HCEC 1CT (cell line): ENCODE data around the gene SOX15.

Source experiments
- DNase-seq: peaks from one replicate; pipeline ENCODE4 v3.0.0-alpha.2; 2017

The SOX15 gene

GRCh38 chr17:7576432-7576937, 13.4 kb downstream of the SOX15 start:
- DNase-seq, result no peak

DNA sequence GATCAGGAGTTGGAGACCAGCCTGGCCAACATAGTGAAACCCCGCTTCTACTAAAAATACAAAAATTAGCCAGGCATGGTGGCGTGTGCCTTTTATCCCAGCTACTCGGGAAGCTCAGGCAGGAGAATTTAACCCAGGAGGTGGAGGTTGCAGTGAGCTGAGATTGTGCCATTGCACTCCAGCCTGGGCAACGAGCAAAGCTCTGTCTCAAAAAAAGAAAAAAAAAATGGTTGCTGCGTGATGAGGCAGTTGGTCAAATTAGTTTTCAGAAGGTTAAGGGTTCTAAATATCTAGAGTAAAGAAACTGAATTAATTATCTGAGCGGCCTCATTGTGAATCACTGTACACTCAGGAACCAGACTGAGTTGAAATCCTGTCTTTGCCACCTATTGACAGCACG, 13.9 kb downstream of the SOX15 start:
- DNase-seq, result no peak

DNA sequence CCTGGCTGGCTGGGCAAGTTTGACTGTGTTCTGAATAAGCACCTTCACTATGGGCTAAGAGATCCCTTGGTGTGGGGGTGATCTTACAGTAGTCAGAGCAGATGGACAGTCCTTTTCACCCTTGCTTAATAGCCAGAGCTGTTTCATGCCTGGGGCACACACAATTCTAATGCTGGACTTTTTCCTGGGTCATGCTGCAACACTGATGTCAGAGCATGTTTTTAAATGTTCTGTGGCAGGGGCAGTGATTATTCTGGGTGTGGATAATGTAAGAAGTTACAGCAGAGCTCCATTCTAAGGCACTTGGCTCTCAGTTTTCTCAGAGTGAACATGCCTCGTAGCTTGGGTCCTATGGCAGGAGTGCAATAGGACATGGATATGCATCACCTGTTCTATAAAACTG, 14.4 kb downstream of the SOX15 start:
- DNase-seq, result no peak

DNA sequence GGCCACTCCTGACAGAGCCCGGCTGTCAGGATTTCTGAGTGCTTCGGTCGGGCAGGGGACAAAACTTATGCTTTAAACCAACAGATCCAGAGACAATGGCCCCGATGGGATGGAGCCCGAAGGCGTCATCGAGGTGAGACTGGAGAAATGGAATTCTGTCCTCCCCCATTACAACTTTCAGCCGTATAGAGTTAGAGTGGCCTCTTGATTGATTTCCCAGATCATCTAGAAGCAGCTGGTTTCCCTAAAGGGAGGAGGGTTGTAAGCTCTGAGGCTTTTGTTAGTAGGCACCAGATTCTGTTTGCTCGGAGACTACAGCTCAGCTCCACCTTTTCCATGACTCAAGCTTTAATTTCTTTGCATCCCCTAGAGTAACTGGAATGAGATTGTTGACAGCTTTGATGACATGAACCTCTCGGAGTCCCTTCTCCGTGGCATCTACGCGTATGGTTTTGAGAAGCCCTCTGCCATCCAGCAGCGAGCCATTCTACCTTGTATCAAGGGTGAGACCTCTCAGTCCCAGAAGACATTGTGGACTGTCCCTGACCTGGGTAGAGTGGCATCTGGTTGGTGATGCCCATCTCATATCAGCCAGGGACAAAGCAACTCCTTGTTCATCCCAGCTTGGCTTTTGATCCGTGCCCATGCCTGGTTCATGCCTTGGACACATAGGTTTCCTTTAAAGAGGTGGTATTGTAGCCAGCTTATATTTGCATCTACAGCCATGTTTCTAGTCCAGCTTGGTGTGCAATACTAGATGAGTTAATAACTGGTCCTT, 15.5 kb downstream of the SOX15 start:
- DNase-seq, result no peak

GRCh38 chr17:7573324-7574080, 16.4 kb downstream of the SOX15 start:
- DNase-seq, result peak; percentile 80

- DNase-seq, result peak; percentile 97
These were observed 17.1 kb downstream of the SOX15 start for GRCh38 chr17:7572588-7573323.

- no peak for DNase-seq
These were observed 17.6 kb downstream of the SOX15 start for GRCh38 chr17:7572338-7572587.

DNA sequence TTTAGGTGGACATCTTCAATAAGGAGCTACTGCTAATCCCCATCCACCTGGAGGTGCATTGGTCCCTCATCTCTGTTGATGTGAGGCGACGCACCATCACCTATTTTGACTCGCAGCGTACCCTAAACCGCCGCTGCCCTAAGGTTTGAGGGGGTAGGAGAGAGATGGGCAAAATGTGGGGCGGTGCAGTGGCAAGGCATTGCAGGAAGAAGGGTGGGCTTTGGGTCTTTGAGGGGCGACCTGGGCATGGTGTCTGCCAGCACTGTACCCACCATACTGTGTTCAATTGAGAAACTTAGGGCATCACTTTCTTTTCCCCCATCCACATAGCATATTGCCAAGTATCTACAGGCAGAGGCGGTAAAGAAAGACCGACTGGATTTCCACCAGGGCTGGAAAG, 19.5 kb downstream of the SOX15 start:
- DNase-seq, result no peak

- no peak for DNase-seq
These were observed 20.3 kb downstream of the SOX15 start for GRCh38 chr17:7569571-7569970.

- DNase-seq, result no peak
These were observed 26.6 kb downstream of the SOX15 start for GRCh38 chr17:7563115-7563869.

DNA sequence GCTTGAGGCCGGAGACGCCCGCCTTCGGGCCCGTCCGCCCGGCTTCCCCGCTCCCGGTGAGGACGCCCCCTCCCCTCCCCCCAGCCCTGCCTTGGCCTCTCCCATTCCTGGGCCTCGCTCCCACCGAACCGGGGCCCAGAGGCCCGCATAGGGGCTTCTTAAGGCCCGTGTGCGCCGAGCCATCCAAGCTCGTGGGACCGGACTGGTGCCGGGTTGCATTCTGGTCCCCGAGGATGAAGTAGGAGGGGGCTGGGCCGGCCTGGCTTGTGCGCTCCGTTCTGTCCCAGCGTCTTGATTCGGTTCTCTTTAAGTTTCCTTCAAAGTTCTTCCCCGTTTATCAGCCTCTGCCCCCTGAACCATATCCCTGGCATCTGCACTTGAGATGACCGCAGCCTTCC, 27.7 kb downstream of the SOX15 start:
- no peak for DNase-seq

DNA sequence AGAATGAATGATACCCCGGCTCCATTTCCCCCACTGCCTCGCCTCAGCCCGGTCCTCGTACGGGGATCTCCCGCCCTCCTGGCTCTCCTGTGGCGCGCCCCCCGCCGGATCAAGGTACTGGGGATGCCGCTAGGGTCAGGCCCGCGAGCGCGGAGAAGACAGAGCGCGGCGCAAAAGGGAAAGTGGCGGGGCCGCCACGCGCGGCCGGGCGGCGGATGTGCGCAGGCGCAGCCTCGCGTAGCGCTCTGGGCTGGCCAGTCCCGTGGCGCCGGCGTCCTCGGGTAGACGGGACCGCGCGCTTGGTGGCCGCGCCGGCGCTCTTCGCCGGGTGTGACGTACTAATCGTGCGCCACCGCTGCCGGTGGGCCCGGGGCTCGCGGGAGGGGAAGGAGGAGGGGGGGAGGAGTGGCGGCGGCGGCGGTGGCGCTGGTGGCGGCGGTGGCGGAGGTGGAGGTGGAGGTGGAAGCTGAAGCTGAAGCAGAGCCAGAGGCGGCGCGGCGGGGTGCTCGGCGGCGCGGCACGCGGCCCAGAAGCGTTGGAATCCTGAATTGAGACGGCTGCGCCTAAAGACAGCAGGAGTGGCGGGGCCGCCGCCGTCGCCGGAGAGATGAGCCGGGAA, 28.2 kb downstream of the SOX15 start, which contains the start of gene SENP3:
SENP3 (plus strand) TSS at position 331 of the 619 bp plus-strand sequence. CDS start 1,158 bp downstream, outside the sequence.
- peak; percentile 81 for DNase-seq

DNA sequence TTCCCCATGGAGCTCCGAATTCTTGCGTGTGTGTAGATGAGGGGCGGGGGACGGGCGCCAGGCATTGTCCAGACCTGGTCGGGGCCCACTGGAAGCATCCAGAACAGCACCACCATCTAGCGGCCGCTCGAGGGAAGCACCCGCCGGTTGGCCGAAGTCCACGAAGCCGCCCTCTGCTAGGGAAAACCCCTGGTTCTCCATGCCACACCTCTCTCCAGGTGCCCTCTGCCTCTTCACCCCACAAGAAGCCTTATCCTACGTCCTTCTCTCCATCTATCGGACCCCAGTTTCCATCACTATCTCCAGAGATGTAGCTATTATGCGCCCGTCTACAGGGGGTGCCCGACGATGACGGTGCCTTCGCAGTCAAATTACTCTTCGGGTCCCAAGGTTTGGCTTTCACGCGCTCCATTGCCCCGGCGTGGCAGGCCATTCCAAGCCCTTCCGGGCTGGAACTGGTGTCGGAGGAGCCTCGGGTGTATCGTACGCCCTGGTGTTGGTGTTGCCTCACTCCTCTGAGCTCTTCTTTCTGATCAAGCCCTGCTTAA, 28.8 kb downstream of the SOX15 start:
- DNase-seq, result peak; percentile 74

DNA sequence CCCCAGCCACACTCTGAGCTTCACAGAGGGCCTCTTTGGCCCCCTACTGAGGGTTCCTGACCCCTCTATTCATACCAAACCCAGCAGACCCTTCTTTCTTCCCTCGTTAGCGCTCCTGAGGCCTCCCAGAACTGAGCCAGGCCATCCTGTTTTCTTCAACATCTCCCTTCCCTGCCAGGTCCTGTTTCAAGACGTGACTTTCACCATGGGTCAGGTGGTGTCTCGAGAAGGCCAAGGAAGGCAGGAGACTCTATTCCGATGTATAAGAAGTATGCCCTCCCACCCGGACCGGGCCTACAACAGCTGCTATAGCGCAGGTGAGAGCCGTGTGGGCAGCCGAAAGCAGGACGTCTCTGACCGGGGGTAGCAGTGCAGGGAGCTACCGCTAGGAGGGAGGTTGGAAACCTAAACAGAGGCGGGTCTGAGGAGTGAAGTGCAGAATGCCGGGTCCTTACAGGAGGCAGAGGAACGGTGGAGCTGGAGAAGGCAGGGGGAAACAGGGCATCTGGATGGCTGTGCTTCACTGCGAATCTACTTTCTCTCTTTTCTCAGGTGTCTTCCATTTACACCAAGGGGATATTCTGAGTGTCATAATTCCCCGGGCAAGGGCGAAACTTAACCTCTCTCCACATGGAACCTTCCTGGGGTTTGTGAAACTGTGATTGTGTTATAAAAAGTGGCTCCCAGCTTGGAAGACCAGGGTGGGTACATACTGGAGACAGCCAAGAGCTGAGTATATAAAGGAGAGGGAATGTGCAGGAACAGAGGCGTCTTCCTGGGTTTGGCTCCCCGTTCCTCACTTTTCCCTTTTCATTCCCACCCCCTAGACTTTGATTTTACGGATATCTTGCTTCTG, 29.5 kb downstream of the SOX15 start:
- DNase-seq, result peak; percentile 39

DNA sequence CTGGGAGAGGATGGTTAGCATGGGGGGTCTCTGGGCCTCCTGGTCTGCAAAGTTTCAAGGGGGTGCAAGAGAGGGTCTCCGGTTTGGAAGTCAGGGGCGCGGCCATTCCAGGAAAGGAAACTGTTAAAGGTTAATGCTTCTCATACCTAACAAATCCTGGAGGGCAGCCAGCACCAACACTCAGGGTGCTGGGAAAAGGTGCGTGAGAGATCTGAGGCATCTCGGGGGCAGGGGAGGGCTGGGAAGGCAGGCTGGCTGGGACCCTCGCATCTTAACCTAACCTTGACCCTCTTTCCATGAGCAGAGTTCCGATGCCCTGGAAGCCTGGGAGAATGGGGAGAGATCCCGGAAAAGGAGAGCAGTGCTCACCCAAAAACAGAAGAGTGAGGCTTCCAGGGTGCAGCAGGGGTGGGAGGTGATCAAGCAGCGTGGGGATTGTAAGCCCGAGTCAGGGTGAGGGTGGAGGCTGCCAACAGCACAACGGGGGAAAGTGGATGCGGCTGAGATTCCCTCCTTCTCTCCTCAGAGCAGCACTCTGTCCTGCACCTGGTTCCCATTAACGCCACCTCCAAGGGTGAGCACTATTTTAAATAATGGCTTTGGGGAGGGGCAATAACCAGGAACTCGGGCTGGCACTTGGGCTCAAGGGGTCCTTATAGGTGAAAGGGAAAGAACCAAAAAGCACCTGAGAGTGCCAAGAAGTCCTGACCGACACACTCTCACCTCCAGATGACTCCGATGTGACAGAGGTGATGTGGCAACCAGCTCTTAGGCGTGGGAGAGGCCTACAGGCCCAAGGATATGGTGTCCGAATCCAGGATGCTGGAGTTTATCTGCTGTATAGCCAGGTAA, 30.3 kb downstream of the SOX15 start:
- no peak for DNase-seq

DNA sequence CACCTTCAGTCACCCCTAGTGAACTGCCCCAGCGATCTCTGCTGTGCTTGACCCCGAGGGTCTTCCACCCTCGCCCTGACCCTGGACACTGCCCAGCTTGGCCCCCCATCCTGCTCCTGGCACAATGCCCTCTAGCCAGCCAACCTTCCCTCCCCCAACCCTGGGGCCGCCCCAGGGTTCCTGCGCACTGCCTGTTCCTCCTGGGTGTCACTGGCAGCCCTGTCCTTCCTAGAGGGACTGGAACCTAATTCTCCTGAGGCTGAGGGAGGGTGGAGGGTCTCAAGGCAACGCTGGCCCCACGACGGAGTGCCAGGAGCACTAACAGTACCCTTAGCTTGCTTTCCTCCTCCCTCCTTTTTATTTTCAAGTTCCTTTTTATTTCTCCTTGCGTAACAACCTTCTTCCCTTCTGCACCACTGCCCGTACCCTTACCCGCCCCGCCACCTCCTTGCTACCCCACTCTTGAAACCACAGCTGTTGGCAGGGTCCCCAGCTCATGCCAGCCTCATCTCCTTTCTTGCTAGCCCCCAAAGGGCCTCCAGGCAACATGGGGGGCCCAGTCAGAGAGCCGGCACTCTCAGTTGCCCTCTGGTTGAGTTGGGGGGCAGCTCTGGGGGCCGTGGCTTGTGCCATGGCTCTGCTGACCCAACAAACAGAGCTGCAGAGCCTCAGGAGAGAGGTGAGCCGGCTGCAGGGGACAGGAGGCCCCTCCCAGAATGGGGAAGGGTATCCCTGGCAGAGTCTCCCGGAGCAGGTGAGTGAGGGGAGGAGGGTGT, 31.2 kb downstream of the SOX15 start, which contains the start of gene TNFSF13:
TNFSF13 (plus strand) TSS at position 207 of the 776 bp plus-strand sequence; CDS start at position 497, 290 bp downstream.
- no peak for DNase-seq

- DNase-seq, result peak; percentile 20
These were observed 31.9 kb downstream of the SOX15 start for GRCh38 chr17:7557775-7558543.

- no peak for DNase-seq
These were observed 32.6 kb downstream of the SOX15 start for GRCh38 chr17:7557147-7557764.
